T-helper 2 cell treated with Interferon-gamma antibody and Interleukin-4, amounts not matched to agents 5 μg/mL and 100 μg/mL, for 36 hours (primary cell): ENCODE data around the gene SLC39A9.
"Not testable (repeated sequence)": the region's sequence is repeated elsewhere in the genome, so short reads cannot be mapped to it uniquely, and the experiment has no call there.

Experiments
- DNase-seq: peaks from one replicate; pipeline ENCODE4 v3.0.0; 2021; ENCODE audit warnings: low spot score
- H3K27ac Mint-ChIP-seq: one replicate; pipeline ENCODE4 v1.8.0; 2021; ENCODE audit warnings: mild to moderate bottlenecking, mixed read lengths
- H3K27me3 Mint-ChIP-seq: one replicate; pipeline ENCODE4 v1.8.0; 2021; ENCODE audit warnings: low read depth, mixed read lengths
- H3K36me3 Mint-ChIP-seq: one replicate; pipeline ENCODE4 v1.8.0; 2021; ENCODE audit warnings: low read depth, mixed read lengths
- H3K4me1 Mint-ChIP-seq: one replicate; pipeline ENCODE4 v1.8.0; 2021; ENCODE audit warnings: low read depth, mixed read lengths
- H3K4me3 Mint-ChIP-seq: one replicate; pipeline ENCODE4 v1.8.0; 2022; ENCODE audit warnings: mild to moderate bottlenecking, moderate library complexity, mixed read lengths
- H3K9me3 Mint-ChIP-seq: one replicate; pipeline ENCODE4 v1.8.0; 2021; ENCODE audit warnings: mixed read lengths

The SLC39A9 gene

DNA sequence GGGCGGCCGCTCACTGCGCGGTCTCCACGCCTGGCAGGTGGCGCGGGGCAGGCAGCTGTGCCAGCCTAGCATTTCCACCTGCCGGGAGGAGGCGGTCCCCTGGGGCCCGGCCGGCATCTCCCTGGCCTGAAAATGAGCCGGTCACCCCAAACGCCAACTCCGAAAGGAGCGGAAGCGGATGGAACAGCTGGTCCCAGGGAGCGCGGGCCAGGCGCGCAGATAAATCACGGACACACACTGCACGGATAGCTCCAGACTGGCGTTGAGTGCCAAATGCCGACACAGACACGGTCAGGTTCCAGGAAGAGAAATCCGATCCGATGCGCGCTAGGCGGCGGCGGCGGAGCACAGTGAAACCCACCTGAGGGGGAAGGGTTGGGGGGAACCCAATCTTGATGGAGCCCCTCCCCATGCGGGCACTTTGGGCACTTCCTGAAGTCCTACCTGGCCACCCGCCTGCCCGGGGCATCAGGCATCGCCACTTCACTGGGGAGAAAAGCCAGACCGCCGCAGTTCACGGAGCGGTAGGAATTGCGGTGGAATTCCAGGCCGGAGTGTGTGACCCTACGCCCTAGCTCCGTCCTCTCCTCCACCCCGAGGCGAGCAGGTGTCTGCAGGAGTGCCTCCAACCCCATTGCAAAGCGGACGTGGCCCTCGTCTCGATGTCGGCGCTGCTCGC lies 85.4 kb downstream of the SLC39A9 start:
- H3K9me3 Mint-ChIP-seq = no peaks in the 10 kb centered on the region

DNA sequence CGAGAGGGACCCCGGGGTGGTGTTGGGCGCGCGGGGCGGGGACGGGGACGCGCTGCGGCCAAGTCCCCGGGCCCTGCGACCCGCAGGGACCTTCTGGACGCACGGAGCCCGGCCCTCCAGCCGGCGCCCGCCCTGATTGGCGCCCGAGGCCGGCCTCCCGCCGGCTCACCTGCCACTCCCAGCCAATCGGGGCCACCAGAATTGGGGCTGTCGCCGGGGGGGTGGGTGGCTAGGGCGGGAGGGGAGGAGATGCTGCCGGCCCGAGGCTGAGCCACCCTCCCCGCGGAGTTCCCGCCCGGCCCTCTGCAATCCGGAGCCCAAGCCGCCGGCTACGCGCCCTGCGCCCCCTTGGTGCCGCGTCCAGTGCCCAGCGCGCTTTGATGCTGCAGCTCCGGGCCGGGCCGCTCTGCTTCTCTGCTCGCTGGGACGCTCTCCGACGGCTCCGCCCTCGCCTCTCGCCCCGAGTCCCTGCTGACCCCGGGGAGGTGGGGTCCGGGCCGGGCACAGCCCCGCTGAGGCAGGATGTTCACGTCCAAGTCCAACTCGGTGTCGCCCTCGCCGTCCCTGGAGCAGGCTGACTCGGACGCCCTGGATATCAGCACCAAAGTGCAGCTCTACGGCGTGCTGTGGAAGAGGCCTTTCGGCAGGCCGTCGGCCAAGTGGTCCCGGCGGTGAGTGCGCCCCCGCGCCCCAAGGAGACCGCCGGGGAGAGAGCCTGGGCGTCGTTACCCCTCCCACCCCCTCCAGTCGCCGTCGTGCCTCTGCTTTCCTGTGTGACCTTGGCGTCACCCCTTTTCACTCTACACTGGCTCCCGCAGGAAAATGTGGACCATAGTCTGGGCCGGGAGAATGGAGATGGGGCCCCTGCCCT lies 86.2 kb downstream of the SLC39A9 start, which contains the start of gene PLEKHD1:
TSS of gene PLEKHD1 (plus strand) at position 285 of the 871 bp plus-strand sequence. CDS start at position 523, 238 bp downstream.
- no peak for DNase-seq

More for the DNA sequence above, 85.4 kb downstream of the SLC39A9 start:
- no peak for DNase-seq
- no peak overlapping the region for H3K27ac Mint-ChIP-seq
- no peak overlapping the region for H3K4me3 Mint-ChIP-seq
- H3K4me1 Mint-ChIP-seq = no peaks in the 10 kb centered on the region
- peaks cover 55% of the 10 kb centered on the region for H3K27me3 Mint-ChIP-seq
- H3K36me3 Mint-ChIP-seq = no peaks in the 10 kb centered on the region

GRCh38 chr14:69485315-69485660 lies 86.8 kb downstream of the SLC39A9 start:
- Mint-ChIP-seq H3K36me3 (no peaks in the 10 kb centered on the region), H3K27ac (no peak overlapping the region), H3K4me1 (no peaks in the 10 kb centered on the region), H3K9me3 (no peaks in the 10 kb centered on the region), H3K4me3 (no peak overlapping the region), H3K27me3 (peaks cover 53% of the 10 kb centered on the region)
- no peak for DNase-seq

More for the DNA sequence above, 86.2 kb downstream of the SLC39A9 start, which contains the start of gene PLEKHD1:
- peaks cover 55% of the 10 kb centered on the region for H3K27me3 Mint-ChIP-seq
- no peaks in the 10 kb centered on the region for H3K4me1 Mint-ChIP-seq
- no peak within 1 kb of the TSS for H3K27ac Mint-ChIP-seq
- no peaks in the 10 kb centered on the region for H3K9me3 Mint-ChIP-seq
- no peaks in the 10 kb centered on the region for H3K36me3 Mint-ChIP-seq
- no peak within 1 kb of the TSS for H3K4me3 Mint-ChIP-seq

DNA sequence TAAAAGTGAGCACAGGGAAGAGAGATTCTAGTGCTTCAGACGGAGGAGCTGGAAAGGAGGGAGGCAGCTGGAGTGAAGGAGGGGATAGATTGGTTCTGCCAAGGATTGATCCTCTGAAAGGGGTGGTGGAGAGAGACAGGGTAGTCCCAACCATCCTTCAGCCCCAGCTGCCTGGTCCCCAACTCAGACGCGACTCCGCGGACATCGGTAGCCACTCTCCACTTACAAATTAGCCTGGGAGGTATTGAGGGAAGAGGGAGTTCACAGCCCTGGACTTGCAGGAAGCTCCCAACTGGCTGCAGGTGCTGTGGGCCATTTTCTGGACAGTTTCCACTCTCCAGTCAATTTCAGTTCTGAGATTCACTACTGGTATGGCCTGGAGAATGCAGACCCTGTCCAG lies 87.2 kb downstream of the SLC39A9 start:
- H3K27ac Mint-ChIP-seq = no peak overlapping the region
- peaks cover 53% of the 10 kb centered on the region for H3K27me3 Mint-ChIP-seq
- no peaks in the 10 kb centered on the region for H3K4me1 Mint-ChIP-seq
- H3K4me3 Mint-ChIP-seq = no peak overlapping the region
- no peaks in the 10 kb centered on the region for H3K9me3 Mint-ChIP-seq
- H3K36me3 Mint-ChIP-seq = no peaks in the 10 kb centered on the region
- no peak for DNase-seq

- no peaks in the 10 kb centered on the region for H3K36me3 Mint-ChIP-seq
- DNase-seq = no peak
- no peaks in the 10 kb centered on the region for H3K4me1 Mint-ChIP-seq
- H3K9me3 Mint-ChIP-seq = no peaks in the 10 kb centered on the region
- peaks cover 45% of the 10 kb centered on the region for H3K27me3 Mint-ChIP-seq
- H3K4me3 Mint-ChIP-seq = no peak overlapping the region
- H3K27ac Mint-ChIP-seq = no peak overlapping the region
These were observed 88.7 kb downstream of the SLC39A9 start for GRCh38 chr14:69487226-69487625.

DNA sequence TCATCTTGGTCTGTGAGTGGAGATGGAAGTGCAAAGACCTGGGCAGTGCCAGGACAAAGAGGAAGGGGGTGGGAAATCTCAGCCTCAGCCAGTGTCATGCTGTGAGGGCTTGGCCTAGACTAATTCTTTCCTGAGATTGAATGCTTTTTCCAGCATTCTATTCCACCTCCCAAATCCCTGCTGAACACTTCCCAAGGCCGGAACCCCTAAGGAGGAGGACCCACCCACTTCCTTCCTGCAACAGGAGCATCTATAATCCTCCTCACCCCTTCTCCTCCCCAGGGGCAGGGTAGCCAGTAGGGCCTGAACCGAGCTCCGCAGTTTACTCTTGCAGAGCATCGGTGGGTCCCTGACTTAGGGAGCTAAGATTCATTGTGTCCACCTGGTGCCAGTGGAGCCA lies 89.3 kb downstream of the SLC39A9 start:
- no peak for DNase-seq
- no peak overlapping the region for H3K27ac Mint-ChIP-seq
- no peak overlapping the region for H3K4me3 Mint-ChIP-seq
- H3K4me1 Mint-ChIP-seq = no peaks in the 10 kb centered on the region
- no peaks in the 10 kb centered on the region for H3K9me3 Mint-ChIP-seq
- peaks cover 40% of the 10 kb centered on the region for H3K27me3 Mint-ChIP-seq
- H3K36me3 Mint-ChIP-seq = no peaks in the 10 kb centered on the region

DNA sequence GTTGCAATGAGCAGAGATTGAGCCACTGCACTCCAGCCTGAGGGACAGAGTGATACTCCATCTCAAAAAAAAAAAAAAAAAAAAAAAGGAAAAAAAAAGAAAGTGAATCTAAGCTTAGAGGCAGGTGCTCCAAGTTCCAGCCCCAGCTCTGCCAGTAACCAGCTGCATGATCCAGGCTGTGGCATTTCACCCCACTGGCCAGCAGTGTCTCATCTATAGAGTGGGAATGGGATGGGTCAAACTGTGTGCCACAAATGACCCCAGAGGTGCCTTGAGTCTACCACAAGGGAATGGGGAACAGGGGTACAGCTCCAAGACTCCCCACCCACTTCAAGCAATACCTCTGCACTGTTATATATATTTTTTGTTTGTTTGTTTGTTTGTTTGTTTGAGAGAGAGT lies 91.0 kb downstream of the SLC39A9 start:
- no peaks in the 10 kb centered on the region for H3K9me3 Mint-ChIP-seq
- H3K27ac Mint-ChIP-seq = no peak overlapping the region
- H3K4me1 Mint-ChIP-seq = no peaks in the 10 kb centered on the region
- DNase-seq = no peak
- peaks cover 27% of the 10 kb centered on the region for H3K27me3 Mint-ChIP-seq
- H3K36me3 Mint-ChIP-seq = no peaks in the 10 kb centered on the region
- H3K4me3 Mint-ChIP-seq = no peak overlapping the region

DNA sequence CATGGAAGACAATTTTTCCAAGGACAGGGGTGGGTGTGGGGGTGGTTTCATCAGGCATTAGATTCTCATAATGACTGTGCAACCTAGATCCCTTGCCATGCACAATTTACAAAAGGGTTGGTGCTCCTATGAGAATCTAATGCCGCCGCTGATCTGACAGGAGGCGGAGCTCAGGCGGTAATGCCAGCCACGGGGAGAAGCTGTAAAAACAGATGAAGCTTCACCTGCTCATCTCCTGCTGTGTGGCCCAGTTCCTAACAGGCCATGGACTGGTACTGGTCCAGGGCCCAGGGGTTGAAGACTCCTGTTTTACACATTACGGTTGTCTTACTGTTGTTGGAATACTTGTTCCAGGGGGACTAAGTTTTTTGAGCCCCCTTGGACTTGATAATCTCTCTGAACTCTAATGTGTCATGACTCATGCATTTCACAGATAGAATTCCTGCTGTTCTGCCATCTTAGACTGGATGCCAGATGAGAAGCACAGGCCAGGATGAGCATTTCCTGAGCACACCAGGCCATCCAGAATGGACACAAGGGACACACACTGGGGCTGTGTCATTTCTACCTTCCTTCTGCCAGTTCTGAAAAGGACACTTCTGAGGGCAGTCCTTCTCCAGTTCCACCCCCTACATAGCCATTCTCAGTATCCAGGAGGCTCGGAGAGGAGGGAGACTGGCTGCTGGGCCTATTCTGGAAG lies 91.9 kb downstream of the SLC39A9 start:
- Mint-ChIP-seq H3K27me3 (peaks cover 24% of the 10 kb centered on the region), H3K4me1 (no peaks in the 10 kb centered on the region), H3K4me3 (no peak overlapping the region), H3K9me3 (no peaks in the 10 kb centered on the region), H3K27ac (no peak overlapping the region), H3K36me3 (no peaks in the 10 kb centered on the region)
- no peak for DNase-seq

GRCh38 chr14:69491193-69491592 lies 92.7 kb downstream of the SLC39A9 start:
- Mint-ChIP-seq H3K27ac (no peak overlapping the region), H3K9me3 (no peaks in the 10 kb centered on the region), H3K36me3 (no peaks in the 10 kb centered on the region), H3K4me3 (no peak overlapping the region), H3K27me3 (peaks cover 18% of the 10 kb centered on the region), H3K4me1 (no peaks in the 10 kb centered on the region)
- DNase-seq = no peak

- Mint-ChIP-seq H3K27me3 (peaks cover 10% of the 10 kb centered on the region), H3K27ac (no peak overlapping the region), H3K9me3 (no peaks in the 10 kb centered on the region), H3K36me3 (no peaks in the 10 kb centered on the region), H3K4me1 (no peaks in the 10 kb centered on the region), H3K4me3 (no peak overlapping the region)
- no peak for DNase-seq
These were observed 94.5 kb downstream of the SLC39A9 start for GRCh38 chr14:69493038-69493437.

- no peak for DNase-seq
- H3K36me3 Mint-ChIP-seq = no peaks in the 10 kb centered on the region
- H3K27me3 Mint-ChIP-seq = peaks cover 5% of the 10 kb centered on the region
- H3K27ac Mint-ChIP-seq = no peak overlapping the region
- H3K9me3 Mint-ChIP-seq = no peaks in the 10 kb centered on the region
- no peaks in the 10 kb centered on the region for H3K4me1 Mint-ChIP-seq
- no peak overlapping the region for H3K4me3 Mint-ChIP-seq
These were observed 95.3 kb downstream of the SLC39A9 start for GRCh38 chr14:69493791-69494190.

DNA sequence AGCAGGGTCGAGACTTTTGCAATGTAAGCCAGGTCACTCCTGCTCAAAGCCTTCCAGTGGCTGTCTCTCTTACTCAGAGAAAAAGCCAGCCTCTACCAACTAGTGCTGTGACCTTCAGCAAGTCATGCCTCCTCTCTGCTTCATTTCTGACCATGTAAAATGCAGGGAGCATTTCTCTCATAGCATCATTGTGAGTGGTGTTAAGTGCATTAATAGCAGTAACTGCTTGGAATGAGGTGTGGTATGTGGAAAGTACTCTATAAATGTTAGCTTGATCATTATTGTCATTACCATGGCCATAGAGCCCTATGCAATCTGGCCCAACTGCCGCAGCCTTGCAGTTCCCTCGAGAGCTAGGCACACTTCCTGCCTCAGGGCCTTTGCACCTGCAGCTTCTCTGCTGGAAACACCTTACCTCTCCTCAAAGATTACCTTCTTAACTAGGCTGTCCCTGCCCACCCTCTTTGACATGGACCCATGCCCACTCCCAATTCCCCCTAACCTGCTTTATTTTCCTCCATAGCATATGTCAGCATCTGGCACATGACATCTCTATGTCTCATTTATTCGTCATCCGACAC lies 96.9 kb downstream of the SLC39A9 start:
- DNase-seq = no peak
- Mint-ChIP-seq H3K27ac (no peak overlapping the region), H3K36me3 (no peaks in the 10 kb centered on the region), H3K4me1 (no peaks in the 10 kb centered on the region), H3K4me3 (no peak overlapping the region), H3K27me3 (peaks cover 5% of the 10 kb centered on the region), H3K9me3 (no peaks in the 10 kb centered on the region)

- not testable (repeated sequence) for H3K27ac Mint-ChIP-seq, H3K9me3 Mint-ChIP-seq, H3K4me3 Mint-ChIP-seq, H3K36me3 Mint-ChIP-seq, DNase-seq, H3K27me3 Mint-ChIP-seq, H3K4me1 Mint-ChIP-seq
These were observed 99.4 kb downstream of the SLC39A9 start for GRCh38 chr14:69497866-69498265.

DNA sequence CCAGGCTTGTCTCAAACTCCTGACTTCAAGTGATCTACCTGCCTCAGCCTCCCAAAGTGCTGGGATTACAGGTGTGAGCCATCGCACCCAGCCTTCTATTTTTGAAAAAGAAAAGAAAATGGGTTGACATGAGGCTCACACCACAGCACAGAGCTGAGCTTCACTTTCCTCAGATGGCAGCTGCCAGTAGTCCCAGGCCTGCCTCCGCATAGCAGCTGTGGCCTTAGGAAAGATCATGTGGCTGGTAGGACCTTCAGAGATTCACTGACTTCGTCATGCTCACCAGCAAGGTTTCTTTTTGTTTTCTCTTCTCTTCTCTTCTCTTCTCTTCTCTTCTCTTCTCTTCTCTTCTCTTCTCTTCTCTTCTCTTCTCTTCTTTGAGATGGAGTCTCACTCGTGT lies 99.8 kb downstream of the SLC39A9 start:
- H3K4me1 Mint-ChIP-seq, H3K4me3 Mint-ChIP-seq, H3K36me3 Mint-ChIP-seq, H3K27me3 Mint-ChIP-seq, DNase-seq, H3K9me3 Mint-ChIP-seq, H3K27ac Mint-ChIP-seq: not testable (repeated sequence)
